ENCODE measurements around the gene CD99. TPM values are rescaled to one million over a fixed set of nuclear protein-coding genes. Genes with fewer than 3 reads are reported as not detected.
"Not testable (repeated sequence)": the region's sequence is repeated elsewhere in the genome, so short reads cannot be mapped to it uniquely, and the experiment has no call there.

The CD99 gene
- total RNA-seq, 2 donors from 2014 or later, result 121 to 159 TPM

DNA sequence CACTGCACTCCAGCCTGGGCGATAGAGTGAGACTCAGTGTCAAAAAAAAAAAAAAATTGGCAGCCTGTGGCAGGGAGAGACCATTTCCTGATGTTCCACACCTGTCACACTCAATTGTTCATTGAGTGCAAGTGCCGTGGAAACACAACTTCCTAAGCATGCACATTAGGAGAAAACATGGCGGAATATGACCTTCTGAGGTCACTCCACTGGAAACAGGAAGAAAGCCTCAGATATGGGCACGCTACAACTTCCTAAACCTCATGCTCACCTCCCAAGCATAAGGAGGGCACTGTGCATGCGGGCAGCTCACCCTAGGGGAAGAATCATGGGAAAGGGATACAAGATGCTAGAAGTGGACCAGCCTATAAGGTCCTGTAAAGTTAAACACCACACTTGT lies 28.5 kb upstream of the CD99 start:
- no peak overlapping the region for H3K4me3 Mint-ChIP-seq
- ATAC-seq (no peak), DNase-seq (ENCODE audit: low spot score) (no peak)
- H3K27ac Mint-ChIP-seq, result no peak overlapping the region
- H3K4me1 Mint-ChIP-seq (ENCODE audit: low read depth in 2 of 2), result no peaks in the 10 kb centered on the region
- H3K36me3 Mint-ChIP-seq, result no peaks in the 10 kb centered on the region
- H3K27me3 Mint-ChIP-seq, result no peaks in the 10 kb centered on the region
- no peaks in the 10 kb centered on the region for H3K9me3 Mint-ChIP-seq

DNA sequence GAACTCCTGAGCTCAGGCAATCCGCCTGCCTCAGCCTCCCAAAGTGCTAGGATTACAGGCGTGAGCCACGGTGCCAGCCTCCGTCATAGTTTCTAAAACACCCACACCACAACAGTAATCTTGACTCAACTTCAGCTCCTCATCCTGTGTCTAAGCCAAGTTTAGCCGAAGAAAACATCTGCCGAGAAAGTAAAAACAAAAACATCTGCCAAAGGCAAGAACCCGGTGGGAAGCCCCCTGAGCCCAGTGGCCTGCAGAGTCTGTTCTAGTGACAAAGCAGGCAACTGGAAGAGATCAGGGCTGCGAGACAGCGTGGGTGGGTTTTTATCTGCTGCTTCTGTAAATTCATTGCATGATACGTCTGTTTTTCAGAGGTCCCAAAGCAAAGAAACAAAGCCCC lies 26.6 kb upstream of the CD99 start:
- Mint-ChIP-seq H3K4me1 (ENCODE audit: low read depth in 2 of 2) (no peaks in the 10 kb centered on the region), H3K9me3 (no peaks in the 10 kb centered on the region), H3K36me3 (no peaks in the 10 kb centered on the region), H3K27ac (no peak overlapping the region), H3K4me3 (no peak overlapping the region), H3K27me3 (no peaks in the 10 kb centered on the region)
- DNase-seq (ENCODE audit: low spot score), result no peak
- no peak for ATAC-seq

DNA sequence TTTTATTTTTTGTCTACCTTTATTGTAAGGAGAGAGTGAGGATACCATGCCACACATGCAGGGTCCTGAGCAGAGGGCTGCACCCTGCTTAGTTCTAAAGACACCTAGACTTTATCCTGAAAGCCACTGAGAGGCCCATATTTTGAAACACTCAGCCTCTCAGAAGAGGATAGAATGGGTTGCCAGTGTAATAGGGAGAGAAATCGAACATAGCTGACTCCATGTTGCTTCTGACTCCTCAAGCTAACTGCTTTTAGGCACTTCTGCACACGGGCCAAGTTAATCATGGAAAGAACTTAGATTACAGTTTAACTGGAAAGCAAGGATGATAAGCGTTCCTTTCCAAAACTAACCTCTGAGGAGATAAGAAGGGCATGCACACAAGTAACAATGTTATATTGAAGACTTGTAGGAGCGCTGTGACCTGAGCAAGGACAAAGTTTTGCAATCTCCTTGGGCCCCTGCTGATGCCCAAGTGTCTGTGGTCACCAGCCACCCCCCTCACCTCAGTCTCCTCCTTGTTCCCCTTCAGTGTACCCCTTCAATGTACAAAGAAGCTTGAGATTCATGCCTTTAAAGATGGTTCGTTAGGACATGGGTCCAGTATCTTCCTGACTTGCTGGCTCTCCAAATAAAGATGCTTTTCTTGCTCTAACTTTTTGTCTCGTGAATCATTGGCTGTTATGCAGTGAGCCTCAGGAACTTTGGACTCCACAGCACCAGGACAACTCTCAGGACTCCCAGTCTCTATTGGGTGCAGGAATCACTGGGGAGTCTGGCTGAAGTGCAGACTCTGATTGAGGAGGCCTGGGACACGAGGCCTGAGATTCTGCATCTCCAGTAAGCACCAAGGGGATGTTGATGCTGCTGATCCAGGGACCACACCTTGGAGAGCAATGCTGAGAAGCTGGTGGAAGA lies 25.4 kb upstream of the CD99 start:
- Mint-ChIP-seq H3K27me3 (no peaks in the 10 kb centered on the region), H3K27ac (no peak overlapping the region), H3K4me1 (ENCODE audit: low read depth in 2 of 2) (no peaks in the 10 kb centered on the region), H3K4me3 (no peak overlapping the region), H3K9me3 (no peaks in the 10 kb centered on the region), H3K36me3 (no peaks in the 10 kb centered on the region)
- DNase-seq (ENCODE audit: low spot score), result no peak
- ATAC-seq, result no peak

GRCh38 chrX:2666491-2666890 lies 24.6 kb upstream of the CD99 start:
- Mint-ChIP-seq H3K27ac (no peak overlapping the region), H3K4me1 (ENCODE audit: low read depth in 2 of 2) (no peaks in the 10 kb centered on the region), H3K4me3 (no peak overlapping the region), H3K9me3 (no peaks in the 10 kb centered on the region), H3K27me3 (no peaks in the 10 kb centered on the region), H3K36me3 (no peaks in the 10 kb centered on the region)
- no peak for ATAC-seq
- no peak for DNase-seq (ENCODE audit: low spot score)

GRCh38 chrX:2670978-2671377 lies 20.1 kb upstream of the CD99 start:
- Mint-ChIP-seq H3K36me3 (no peaks in the 10 kb centered on the region), H3K27me3 (no peaks in the 10 kb centered on the region), H3K9me3 (no peaks in the 10 kb centered on the region), H3K4me3 (no peak overlapping the region), H3K27ac (no peak overlapping the region), H3K4me1 (ENCODE audit: low read depth in 2 of 2) (no peaks in the 10 kb centered on the region)
- DNase-seq (ENCODE audit: low spot score) (no peak), ATAC-seq (no peak)

DNA sequence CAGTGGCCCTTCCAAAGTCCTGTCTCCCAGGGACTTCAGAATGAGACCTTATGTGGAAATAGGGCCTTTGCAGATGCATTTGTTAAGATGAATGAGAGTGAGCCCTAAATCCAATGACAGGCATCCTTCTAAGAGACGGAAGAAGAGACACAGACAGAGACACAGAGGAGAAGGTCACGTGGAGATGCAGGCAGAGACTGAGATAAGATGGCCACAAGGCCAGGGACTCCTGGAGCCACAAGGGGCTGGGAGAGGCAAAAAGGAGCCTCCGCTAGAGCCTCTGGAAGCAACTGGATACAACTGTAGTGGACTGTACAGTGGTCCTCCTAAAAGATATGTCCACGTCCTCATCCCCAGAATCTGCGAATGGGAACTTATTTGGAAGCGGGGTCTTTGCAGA lies 19.0 kb upstream of the CD99 start:
- H3K9me3 Mint-ChIP-seq, result no peaks in the 10 kb centered on the region
- H3K27ac Mint-ChIP-seq, result no peak overlapping the region
- H3K4me3 Mint-ChIP-seq, result no peak overlapping the region
- H3K36me3 Mint-ChIP-seq, result no peaks in the 10 kb centered on the region
- no peaks in the 10 kb centered on the region for H3K27me3 Mint-ChIP-seq
- DNase-seq (ENCODE audit: low spot score), result no peak
- no peaks in the 10 kb centered on the region for H3K4me1 Mint-ChIP-seq (ENCODE audit: low read depth in 2 of 2)
- ATAC-seq, result no peak

GRCh38 chrX:2673611-2674010 lies 17.5 kb upstream of the CD99 start:
- H3K27ac Mint-ChIP-seq, result no peak overlapping the region
- peaks cover 3 to 5% of the 10 kb centered on the region in 2 donors for H3K27me3 Mint-ChIP-seq
- ATAC-seq (no peak), DNase-seq (ENCODE audit: low spot score) (no peak)
- H3K4me1 Mint-ChIP-seq (ENCODE audit: low read depth in 2 of 2), result no peaks in the 10 kb centered on the region
- H3K4me3 Mint-ChIP-seq, result no peak overlapping the region
- no peaks in the 10 kb centered on the region for H3K9me3 Mint-ChIP-seq
- no peaks in the 10 kb centered on the region for H3K36me3 Mint-ChIP-seq

GRCh38 chrX:2675657-2676200 lies 15.4 kb upstream of the CD99 start:
- H3K27ac Mint-ChIP-seq; ATAC-seq; DNase-seq (ENCODE audit: low spot score); H3K9me3 Mint-ChIP-seq; H3K27me3 Mint-ChIP-seq; H3K4me1 Mint-ChIP-seq (ENCODE audit: low read depth in 2 of 2); H3K4me3 Mint-ChIP-seq; H3K36me3 Mint-ChIP-seq: not testable (repeated sequence)

GRCh38 chrX:2676794-2677675 lies 14.1 kb upstream of the CD99 start:
- Mint-ChIP-seq H3K9me3 (no peaks in the 10 kb centered on the region), H3K27me3 (peaks cover 3 to 7% of the 10 kb centered on the region in 2 donors), H3K4me1 (ENCODE audit: low read depth in 2 of 2) (no peaks in the 10 kb centered on the region), H3K4me3 (no peak overlapping the region), H3K36me3 (no peaks in the 10 kb centered on the region), H3K27ac (no peak overlapping the region)
- no peak for ATAC-seq
- DNase-seq (ENCODE audit: low spot score), result no peak

- Mint-ChIP-seq H3K27me3 (peaks cover 3 to 7% of the 10 kb centered on the region in 2 donors), H3K27ac (no peak overlapping the region), H3K36me3 (no peaks in the 10 kb centered on the region), H3K4me1 (ENCODE audit: low read depth in 2 of 2) (no peaks in the 10 kb centered on the region), H3K9me3 (no peaks in the 10 kb centered on the region), H3K4me3 (no peak overlapping the region)
- no peak for ATAC-seq
- no peak for DNase-seq (ENCODE audit: low spot score)
Measured at GRCh38 chrX:2677764-2678163, 13.3 kb upstream of the CD99 start.

DNA sequence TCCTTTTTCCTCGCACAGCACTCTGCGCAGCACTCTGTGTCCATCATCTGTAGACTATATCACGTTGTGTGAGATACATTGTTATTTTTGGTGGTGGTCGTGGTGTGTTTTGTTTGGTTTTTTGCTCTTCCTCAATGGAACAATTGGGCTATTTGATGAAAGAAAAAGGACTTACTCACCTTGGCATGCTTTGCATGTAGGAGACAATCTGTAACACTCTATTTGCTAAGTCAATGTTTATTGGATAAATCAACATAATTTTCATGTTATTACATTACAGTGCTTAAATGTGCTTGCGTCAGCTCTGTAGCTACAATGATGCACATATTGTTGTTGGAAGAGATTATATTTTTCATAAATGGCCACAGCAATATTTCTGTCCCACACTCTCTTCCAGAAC lies 12.5 kb upstream of the CD99 start:
- Mint-ChIP-seq H3K27me3 (peaks cover 3 to 7% of the 10 kb centered on the region in 2 donors), H3K27ac (no peak overlapping the region), H3K4me3 (no peak overlapping the region), H3K9me3 (no peaks in the 10 kb centered on the region), H3K36me3 (no peaks in the 10 kb centered on the region), H3K4me1 (ENCODE audit: low read depth in 2 of 2) (no peaks in the 10 kb centered on the region)
- ATAC-seq (no peak), DNase-seq (ENCODE audit: low spot score) (no peak)

DNA sequence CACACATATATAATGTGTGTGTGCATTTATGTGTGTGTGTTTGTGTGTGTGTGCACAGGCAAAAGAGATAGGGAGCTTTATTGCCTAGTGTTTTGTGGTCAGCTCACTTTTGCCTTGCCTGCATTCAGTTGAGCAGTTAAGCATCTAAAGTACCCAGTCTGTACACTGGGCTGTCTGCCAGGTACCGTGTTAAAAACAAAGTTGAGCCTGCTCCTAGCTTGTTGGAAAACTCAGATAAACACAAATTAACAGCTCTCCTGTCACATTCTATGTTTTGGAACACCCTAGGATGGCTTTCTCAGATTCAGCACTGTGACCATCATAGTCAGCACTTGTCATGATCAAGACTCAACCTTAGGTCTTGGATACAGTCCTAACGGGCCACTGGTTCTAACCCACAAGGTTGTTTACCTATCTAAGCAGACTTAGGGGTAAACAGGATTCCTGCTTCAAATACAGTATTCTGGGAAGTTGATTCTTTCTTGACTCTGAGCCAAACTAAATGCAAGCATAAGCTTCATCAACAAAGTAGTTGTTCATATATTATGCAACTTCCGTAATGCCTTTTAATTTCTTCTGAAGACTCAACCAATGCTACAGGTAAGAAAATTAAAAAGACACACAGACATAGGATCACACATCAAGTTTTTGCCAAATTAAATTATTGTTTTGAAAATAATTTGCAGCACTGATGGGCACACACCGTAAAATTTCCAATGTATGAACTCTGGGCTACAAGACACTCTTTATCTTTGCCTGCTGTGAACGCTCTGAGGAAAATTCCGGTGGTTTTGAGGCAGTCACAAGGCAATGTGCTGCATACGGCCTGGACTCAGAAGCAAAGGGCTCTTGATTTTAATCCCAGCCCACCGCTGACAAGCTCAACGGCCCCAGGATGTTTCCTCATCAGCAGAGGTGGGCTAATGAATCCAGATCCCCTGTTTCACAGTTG lies 11.3 kb upstream of the CD99 start:
- Mint-ChIP-seq H3K9me3 (no peaks in the 10 kb centered on the region), H3K27me3 (peaks cover 3 to 7% of the 10 kb centered on the region in 2 donors), H3K27ac (no peak overlapping the region), H3K4me3 (no peak overlapping the region), H3K36me3 (no peaks in the 10 kb centered on the region), H3K4me1 (ENCODE audit: low read depth in 2 of 2) (no peaks in the 10 kb centered on the region)
- DNase-seq (ENCODE audit: low spot score) (no peak), ATAC-seq (no peak)
